Measurements from ENCODE around the gene PGRMC2. TPM values are rescaled to one million over a fixed set of nuclear protein-coding genes. Genes with fewer than 3 reads are reported as not detected.
"Not testable (repeated sequence)": the region's sequence is repeated elsewhere in the genome, so short reads cannot be mapped to it uniquely, and the experiment has no call there.

The PGRMC2 gene
- total RNA-seq, 2 donors from 2014 or later: 14.8 to 20.2 TPM

GRCh38 chr4:128256539-128256938, 31.1 kb downstream of the PGRMC2 start:
- intact Hi-C loops (cut with DNase I): no loop called here
- ATAC-seq: no peak

DNA sequence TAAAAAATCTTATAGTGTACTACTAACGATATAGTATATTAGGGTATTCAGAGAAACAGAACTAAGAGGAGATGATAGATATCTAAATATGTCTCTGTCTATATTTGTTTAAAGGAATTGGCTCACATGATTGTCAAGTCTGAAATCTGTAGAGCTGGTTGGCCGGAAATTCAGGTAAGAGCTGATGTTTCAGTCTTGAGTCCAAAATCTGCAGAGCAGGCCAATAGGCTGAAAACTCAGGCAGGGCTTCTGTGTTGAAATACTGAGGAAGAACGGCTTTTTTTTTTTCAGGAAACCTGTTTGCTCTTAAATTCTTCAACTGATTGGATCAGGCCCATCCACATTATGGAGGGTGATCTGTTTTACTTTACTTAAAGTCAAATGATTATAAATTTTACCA, 31.7 kb downstream of the PGRMC2 start:
- intact Hi-C loops (cut with DNase I): no loop called here
- H3K27me3 ChIP-seq: no peaks in the 10 kb centered on the region
- H3K4me3 ChIP-seq: no peak overlapping the region
- WGBS, 2 donors: 88 to 93% methylated on average over 3 of the region's 3 CpGs
- TF ChIP-seq, protein P1, sequence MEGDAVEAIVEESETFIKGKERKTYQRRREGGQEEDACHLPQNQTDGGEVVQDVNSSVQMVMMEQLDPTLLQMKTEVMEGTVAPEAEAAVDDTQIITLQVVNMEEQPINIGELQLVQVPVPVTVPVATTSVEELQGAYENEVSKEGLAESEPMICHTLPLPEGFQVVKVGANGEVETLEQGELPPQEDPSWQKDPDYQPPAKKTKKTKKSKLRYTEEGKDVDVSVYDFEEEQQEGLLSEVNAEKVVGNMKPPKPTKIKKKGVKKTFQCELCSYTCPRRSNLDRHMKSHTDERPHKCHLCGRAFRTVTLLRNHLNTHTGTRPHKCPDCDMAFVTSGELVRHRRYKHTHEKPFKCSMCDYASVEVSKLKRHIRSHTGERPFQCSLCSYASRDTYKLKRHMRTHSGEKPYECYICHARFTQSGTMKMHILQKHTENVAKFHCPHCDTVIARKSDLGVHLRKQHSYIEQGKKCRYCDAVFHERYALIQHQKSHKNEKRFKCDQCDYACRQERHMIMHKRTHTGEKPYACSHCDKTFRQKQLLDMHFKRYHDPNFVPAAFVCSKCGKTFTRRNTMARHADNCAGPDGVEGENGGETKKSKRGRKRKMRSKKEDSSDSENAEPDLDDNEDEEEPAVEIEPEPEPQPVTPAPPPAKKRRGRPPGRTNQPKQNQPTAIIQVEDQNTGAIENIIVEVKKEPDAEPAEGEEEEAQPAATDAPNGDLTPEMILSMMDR (IDR thresholded peaks at IDR 0.05): no peak
- no peak for TF ChIP-seq POLR2A (IDR thresholded peaks at IDR 0.05)
- no peaks in the 10 kb centered on the region for H3K36me3 ChIP-seq (replicated peaks in 1 of 2; ENCODE audit: insufficient read depth in 1 of 2, low read depth in 2 of 2)
- H3K9me3 ChIP-seq: no peaks in the 10 kb centered on the region
- ATAC-seq (no peak), DNase-seq (no peak)
- no peaks in the 10 kb centered on the region for H3K4me1 ChIP-seq
- H3K27ac ChIP-seq: no peak overlapping the region

More at GRCh38 chr4:128256539-128256938, 31.1 kb downstream of the PGRMC2 start:
- Histone ChIP-seq H3K4me3 (no peak overlapping the region), H3K36me3 (replicated peaks in 1 of 2; ENCODE audit: insufficient read depth in 1 of 2, low read depth in 2 of 2) (no peaks in the 10 kb centered on the region), H3K27ac (no peak overlapping the region), H3K27me3 (no peaks in the 10 kb centered on the region), H3K4me1 (no peaks in the 10 kb centered on the region), H3K9me3 (no peaks in the 10 kb centered on the region)
- DNase-seq: no peak
- WGBS, 2 donors: 23 to 48% methylated on average over 1 of the region's 1 CpG
- TF ChIP-seq POLR2A (IDR thresholded peaks at IDR 0.05): no peak
- TF ChIP-seq, protein P1 (IDR thresholded peaks at IDR 0.05): no peak

DNA sequence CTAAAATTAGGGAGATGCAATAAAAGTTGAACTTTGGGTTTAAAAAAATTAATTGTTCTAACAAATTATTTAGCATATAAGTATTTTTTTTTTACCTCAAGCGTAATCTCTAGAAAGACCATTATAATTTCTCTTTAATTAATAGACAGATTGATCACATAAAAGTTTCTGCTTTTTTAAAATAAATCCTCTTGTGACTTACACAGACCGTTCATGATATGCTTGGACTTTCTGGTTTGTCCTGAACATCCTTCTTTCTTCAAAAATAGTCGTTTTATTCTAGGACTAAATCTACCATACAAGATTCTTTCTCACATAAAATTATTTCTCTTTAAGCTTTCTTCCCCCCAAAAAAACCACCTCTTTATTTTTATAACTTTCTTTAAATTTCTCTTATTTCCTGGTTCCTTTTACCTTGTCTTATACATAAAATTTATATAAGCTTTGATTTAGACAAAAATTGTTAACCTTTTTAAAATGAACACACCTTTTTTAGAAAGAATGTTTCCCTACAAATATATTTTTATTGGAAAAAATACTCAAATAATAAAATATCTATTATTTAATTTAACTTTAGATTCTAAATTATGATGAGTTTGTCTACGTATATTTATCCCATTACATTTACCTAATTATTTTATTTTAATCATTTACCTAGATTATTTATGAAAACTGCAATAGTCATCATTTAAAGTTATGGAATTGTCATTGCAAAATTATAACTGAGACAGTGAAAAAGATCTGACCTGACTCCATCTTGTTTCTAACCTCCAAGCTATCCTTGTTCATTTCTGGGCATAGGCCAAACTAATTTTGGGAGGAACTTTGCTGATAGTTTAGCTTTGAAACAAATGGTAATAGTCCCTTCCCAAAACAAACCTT, 37.6 kb downstream of the PGRMC2 start:
- no peaks in the 10 kb centered on the region for H3K36me3 ChIP-seq (replicated peaks in 1 of 2; ENCODE audit: insufficient read depth in 1 of 2, low read depth in 2 of 2)
- H3K9me3 ChIP-seq: no peaks in the 10 kb centered on the region
- H3K4me1 ChIP-seq: no peaks in the 10 kb centered on the region
- DNase-seq (no peak), ATAC-seq (no peak)
- H3K27ac ChIP-seq: no peak overlapping the region
- intact Hi-C loops (cut with DNase I): no loop called here
- no peaks in the 10 kb centered on the region for H3K27me3 ChIP-seq
- WGBS, 2 donors: 69 to 71% methylated on average over 4 of the region's 4 CpGs
- no peak overlapping the region for H3K4me3 ChIP-seq
- TF ChIP-seq, protein P1 (IDR thresholded peaks at IDR 0.05): no peak
- TF ChIP-seq POLR2A (IDR thresholded peaks at IDR 0.05): no peak

- no peak overlapping the region for H3K27ac ChIP-seq
- no peaks in the 10 kb centered on the region for H3K4me1 ChIP-seq
- no peaks in the 10 kb centered on the region for H3K9me3 ChIP-seq
- intact Hi-C loops (cut with DNase I): no loop called here
- no peaks in the 10 kb centered on the region for H3K27me3 ChIP-seq
- WGBS, 2 donors: 94 to 100% methylated on average over 1 of the region's 1 CpG
- H3K4me3 ChIP-seq: no peak overlapping the region
- TF ChIP-seq, protein P1 (IDR thresholded peaks at IDR 0.05): no peak
- no peak for TF ChIP-seq POLR2A (IDR thresholded peaks at IDR 0.05)
- H3K36me3 ChIP-seq (replicated peaks in 1 of 2; ENCODE audit: insufficient read depth in 1 of 2, low read depth in 2 of 2): no peaks in the 10 kb centered on the region
- ATAC-seq (no peak), DNase-seq (no peak)
These were observed 39.7 kb downstream of the PGRMC2 start for GRCh38 chr4:128247906-128248305.

DNA sequence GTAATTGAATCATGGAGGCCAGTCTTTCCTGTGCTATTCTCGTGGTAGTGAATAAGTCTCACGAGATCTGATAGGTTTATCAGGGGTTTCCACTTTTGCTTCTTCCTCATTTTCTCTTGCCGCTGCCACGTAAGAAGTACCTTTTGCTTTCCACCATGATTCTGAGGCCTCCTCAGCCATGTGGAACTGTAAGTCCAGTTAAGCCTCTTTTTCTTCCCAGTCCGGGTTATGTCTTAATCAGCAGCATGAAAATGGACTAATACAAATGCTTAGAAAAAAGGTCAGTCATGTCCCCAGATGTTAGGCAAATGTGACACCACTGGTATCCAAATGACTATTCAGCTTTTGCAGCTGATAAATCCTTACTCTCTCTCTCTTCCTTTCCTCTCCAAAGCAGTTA, 42.2 kb downstream of the PGRMC2 start:
- H3K27ac ChIP-seq; H3K4me3 ChIP-seq; H3K9me3 ChIP-seq; DNase-seq; H3K4me1 ChIP-seq; H3K36me3 ChIP-seq (replicated peaks in 1 of 2; ENCODE audit: insufficient read depth in 1 of 2, low read depth in 2 of 2); H3K27me3 ChIP-seq; intact Hi-C loops (cut with DNase I); ATAC-seq: not testable (repeated sequence)
- WGBS, 2 donors: 91 to 93% methylated on average over 5 of the region's 5 CpGs

Data from body of pancreas (tissue), 4 donors.